Lower leg skin (tissue), 3 donors: ENCODE measurements around the gene PSME2.

Experiments used
- CTCF ChIP-seq, 3 donors: fragments of 450-650 bp; IDR thresholded peaks; one replicate each; pipeline ENCODE4 v1.5.1; 2016; ENCODE audit warnings: antibody characterized with exemption in 3 of 3, mild to moderate bottlenecking in 3 of 3, moderate library complexity in 2 of 3
- POLR2A ChIP-seq, 2 donors: fragments of 450-650 bp; IDR thresholded peaks; one replicate each; pipeline ENCODE4 v1.6.1; 2016 to 2017; ENCODE audit warnings: antibody characterized with exemption in 2 of 2, mild to moderate bottlenecking in 1 of 2, moderate library complexity in 1 of 2

GRCh38 chr14:24179294-24179960 lies 33.0 kb upstream of the PSME2 start:
- no peak for TF ChIP-seq CTCF (IDR thresholded peaks at IDR 0.05)
- TF ChIP-seq POLR2A (IDR thresholded peaks at IDR 0.05), result no peak
